HG03469 (cell line): ENCODE results near the gene BBS9.
"Not testable (repeated sequence)": the region's sequence is repeated elsewhere in the genome, so short reads cannot be mapped to it uniquely, and the experiment has no call there.

Experiments
- ATAC-seq: cut with Tn5 transposase; IDR thresholded peaks from one replicate; pipeline ENCODE4 v1.9.1; 2021; ENCODE audit warnings: mild to moderate bottlenecking, moderate library complexity, moderate number of reproducible peaks; ENCODE audit not compliant: unreplicated experiment

The BBS9 gene

DNA sequence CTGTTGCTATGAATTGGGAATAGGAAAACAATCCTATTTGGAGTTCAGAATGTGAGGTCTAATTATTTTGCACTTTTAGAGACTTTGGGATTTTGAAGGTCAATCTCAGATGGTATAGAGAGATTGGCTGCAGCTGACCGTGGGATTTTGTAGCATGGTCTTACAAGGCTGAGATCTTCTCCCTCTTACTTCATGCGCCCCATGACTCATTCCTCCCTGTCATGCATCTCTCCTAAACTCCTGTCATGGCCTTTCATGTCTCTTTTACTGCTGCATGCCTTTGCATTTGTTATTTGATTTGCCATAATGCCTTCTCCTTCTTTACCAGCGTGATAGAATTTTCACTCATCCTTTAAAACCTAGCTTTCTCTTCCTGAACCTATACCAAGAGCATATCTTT lies 133.1 kb downstream of the BBS9 start:
- no peak for ATAC-seq

DNA sequence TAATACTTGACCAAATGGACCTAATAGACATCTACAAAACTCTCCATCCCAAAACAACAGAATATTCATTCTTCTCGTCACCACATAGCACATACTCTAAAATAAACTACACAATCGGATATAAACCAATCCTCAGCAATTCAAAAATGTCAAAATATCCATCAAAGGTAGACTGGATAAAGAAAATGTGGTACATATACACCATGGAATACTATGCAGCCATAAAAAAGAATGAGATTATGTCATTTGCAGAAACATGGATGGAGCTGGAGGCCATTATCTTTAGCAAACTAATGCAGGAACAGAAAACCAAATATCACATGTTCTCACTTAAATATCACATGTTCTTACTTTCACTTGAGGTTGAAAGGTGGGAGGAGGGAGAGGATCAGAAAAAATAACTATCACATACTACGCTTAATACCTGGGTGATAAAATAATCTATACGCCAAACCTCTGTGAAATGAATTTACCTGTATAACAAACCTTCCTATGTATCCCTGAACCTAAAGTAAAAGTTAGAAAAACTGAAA lies 142.5 kb downstream of the BBS9 start:
- not testable (repeated sequence) for ATAC-seq

DNA sequence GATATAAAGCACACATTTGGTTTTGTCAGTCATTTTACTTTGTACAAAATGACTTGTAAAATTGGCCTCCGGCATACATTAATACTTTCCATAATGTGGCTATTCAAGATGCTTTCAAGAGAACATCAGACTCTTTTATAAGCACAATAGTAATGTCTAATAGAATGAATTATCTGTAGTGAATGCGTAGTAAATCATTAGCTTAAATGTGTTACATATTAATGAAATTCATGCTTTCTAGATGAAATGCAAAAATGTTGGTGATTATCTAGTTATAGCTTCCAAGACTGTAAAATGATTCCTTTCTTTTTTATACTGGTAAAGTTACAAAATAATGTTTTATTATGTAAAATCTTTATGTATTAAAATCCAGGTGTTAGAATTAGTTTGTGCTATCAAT lies 144.0 kb downstream of the BBS9 start:
- no peak for ATAC-seq

DNA sequence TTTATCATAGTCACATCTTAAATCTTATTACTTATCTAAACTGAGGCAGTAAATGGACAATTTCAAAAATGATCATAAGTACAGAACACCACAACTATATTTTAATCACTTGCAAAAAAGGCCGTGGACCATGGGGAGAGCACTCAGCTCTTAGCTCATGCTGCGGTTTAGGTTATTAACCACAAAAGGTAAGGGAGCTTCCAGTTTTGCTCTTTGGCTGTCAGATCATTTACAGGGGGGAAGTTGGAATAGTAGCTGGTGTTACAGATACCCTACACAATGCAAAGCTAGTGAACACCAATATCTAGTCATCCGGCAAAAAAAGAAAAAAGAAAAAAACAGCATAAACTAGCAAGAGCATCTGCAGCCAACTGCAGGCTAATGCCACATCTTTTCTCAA lies 147.0 kb downstream of the BBS9 start:
- ATAC-seq: no peak

DNA sequence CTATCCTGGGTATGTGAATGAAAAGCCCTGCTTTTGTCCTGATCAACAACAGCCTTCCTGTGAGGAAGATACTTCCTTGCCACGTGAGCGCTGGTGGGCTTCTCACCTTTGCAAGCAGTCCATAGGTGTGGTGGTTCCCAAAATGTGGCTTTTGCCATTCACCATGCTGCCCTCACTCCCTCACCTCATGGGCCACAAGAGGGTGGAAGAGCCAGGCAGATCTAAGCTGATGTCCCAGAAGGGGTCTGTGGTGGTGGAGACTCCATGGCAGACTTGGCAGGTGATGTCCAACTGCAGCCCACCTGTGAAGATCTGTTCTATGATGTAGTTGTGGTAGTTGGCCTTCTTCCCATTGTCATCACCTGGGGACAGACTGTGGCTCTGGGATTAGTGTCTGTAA lies 147.4 kb downstream of the BBS9 start:
- ATAC-seq: no peak

DNA sequence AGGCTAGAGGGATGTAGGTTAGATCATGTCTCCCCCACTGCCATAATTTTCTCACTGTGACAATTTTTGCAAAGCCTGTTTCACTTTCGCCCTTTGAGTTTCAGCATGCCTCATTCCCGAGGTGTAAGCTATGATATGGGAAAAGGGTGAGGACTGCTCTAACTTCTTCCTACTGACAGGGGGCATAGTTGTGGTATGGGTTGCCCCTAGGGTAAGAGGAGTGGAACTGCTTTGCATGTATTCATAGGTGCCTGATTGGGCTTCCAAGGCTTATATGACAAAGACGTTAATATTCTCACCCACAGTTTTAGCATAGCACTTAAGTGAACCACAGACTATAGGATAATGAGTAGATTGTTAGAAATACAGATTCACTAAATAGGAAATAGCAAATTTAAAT lies 148.7 kb downstream of the BBS9 start:
- ATAC-seq: no peak

DNA sequence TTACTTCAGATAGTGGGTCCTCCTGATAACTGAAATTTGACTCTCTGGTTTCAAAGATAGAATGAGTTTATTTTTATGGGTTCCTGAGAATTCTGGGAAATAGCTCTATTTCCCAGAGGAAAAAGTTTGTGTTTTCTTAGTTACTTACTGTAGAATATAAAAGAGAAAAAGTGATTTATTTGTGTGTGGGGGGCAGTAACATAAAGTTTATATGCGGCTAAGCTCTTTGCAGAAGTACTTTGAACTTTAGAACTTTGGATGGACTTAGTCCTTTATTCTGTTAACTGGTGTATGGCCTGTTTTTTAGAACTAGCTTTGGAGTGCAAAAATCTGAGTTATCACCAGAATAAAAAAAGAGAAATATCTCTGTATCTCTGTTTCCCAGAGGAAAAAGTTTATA lies 157.1 kb downstream of the BBS9 start:
- ATAC-seq: no peak

DNA sequence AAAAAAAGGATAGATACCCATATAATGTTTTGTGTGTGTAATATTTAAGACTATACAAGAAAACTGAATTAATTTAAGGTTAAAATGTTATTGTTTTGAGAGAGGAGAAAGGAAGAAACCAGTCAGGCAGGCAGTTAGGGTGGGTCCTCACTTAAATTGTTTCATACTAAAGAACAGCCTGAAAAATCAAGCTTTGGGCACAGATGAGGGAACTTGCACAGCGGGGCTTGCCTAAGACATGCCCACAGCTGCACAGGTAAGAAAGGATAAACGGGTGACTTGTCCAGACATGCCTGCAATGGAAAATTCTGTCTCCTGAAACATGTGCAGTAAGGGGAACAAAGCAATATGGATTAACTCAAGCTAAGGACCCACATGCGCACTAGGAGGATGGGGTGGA lies 158.4 kb downstream of the BBS9 start:
- no peak for ATAC-seq

DNA sequence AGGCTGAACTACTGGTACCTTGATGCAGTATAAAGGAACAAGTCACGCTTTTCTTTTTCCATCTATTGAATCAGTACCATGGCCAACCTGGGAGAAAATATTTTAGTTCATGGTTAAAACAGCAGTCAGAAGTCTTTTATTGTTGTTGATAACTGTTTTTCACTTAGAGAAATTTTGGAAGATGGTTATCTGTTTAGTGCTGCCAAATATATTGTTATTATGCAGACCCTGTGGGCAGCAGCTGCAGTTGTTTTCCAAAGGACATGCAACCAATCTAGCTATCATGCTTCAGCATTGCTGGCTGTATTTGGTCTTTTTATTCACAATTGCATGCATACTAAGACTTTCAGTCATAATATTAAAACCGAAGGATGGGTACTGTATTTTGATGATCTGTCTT lies 169.5 kb downstream of the BBS9 start:
- ATAC-seq: no peak

DNA sequence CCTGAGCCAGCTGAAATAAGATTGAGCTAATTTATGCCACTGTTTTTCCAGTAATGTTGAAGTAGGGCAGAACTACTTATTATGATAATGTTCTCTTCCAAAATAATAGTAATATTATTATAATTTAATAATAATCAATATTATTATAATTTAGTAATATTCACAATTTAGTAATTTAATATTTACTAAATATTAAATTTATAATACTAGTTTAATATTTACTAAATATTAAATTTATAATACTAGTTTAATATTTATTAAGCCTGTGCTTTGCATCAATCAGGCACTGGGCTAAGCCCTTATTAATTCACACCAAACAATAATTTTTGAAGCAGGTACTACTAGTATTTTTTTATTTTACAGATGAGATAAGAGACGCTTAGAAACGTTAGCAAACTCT lies 170.1 kb downstream of the BBS9 start:
- no peak for ATAC-seq

DNA sequence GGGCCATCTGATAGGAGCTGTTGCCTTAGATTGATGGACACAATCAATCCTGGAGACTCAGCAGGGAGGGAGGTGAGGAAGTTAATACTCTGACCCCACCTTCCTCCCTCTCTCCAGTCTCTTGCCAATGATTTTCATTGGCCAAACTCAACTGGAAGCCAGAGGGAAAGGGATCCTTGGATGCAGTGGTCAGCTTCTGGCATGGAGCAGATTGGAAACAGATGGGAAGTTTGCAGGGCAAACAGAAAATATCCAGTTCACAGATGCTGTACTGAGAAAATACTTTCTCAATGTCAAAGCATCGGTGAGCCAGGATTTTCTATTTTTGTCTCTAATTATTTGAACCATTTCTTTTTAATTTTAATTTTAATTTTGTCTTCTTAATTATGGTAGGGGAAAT lies 170.8 kb downstream of the BBS9 start:
- ATAC-seq: no peak

DNA sequence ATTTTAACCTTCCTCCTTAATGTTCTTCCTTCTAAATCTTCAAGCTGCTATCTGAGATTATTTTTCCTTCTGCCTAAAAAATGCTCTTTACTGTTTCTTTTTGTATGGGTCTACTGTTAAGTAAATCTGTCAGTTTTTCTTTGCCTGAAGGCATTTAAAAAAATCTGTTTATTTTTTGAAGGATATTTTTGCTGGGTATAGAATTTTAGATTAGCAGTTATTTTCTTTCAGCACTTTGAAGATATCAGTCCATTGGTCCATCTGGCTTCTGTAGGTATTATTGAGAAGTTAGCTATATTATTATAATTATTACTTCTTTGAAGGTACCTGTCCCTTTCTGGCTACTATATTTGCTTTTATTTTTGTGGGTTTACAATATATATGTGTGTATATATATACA lies 171.4 kb downstream of the BBS9 start:
- no peak for ATAC-seq

DNA sequence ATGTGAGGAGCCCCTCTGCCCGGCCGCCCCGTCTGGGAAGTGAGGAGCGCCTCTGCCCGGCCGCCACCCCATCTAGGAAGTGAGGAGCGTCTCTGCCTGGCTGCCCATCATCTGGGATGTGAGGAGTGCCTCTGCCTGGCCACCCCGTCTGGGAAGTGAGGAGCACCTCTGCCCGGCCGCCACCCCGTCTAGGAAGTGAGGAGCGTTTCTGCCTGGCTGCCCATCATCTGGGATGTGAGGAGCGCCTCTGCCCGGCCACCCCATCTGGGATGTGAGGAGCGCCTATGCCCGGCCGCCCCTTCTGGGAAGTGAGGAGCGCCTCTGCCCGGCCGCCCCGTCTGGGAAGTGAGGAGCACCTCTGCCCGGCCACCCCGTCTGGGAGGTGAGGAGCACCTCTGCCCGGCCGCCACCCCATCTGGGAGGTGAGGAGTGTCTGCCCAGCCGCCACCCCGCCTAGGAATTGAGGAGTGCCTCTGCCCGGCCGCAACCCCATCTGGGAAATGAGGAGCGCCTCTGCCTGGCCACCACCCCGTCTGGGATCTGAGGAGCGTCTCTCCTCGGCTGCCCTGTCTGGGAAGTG lies 174.7 kb downstream of the BBS9 start:
- ATAC-seq: not testable (repeated sequence)

DNA sequence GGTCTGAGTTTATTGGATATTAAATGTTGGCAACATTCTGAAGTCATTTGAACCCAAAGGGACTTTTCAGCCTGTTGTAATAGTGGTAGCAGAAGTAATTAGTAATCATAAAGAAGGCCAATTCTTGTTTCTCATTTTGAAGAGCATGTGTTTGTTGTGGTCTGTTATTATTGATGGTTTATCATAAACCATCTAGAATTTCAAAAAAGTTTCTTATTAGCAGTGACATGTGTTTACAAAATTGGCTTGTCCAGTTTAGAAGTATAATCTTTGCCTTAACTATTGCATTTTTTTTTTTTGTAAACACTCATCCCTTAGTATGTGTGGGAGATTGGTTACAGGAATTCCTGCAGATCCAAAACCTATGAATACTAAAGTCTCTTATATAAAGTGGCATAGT lies 177.8 kb downstream of the BBS9 start:
- no peak for ATAC-seq

DNA sequence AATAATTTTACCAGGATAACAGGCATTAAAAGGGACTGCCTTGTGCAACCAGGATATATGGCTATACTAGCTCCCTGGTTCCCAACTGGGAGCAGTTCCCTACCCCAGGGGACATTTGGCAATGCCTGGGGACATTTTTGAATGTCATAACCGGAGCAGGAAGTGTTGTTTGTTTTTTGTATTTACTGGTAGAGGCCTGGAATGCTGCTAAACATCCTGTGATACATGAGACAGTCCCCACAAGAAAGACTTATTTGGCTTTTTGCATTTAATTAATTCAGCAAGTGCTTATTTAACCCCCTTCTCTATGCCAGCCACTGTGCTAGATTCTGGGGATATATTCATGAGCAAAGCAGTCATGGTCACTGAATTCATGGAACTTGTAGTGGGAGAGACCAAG lies 181.2 kb downstream of the BBS9 start:
- ATAC-seq: no peak

DNA sequence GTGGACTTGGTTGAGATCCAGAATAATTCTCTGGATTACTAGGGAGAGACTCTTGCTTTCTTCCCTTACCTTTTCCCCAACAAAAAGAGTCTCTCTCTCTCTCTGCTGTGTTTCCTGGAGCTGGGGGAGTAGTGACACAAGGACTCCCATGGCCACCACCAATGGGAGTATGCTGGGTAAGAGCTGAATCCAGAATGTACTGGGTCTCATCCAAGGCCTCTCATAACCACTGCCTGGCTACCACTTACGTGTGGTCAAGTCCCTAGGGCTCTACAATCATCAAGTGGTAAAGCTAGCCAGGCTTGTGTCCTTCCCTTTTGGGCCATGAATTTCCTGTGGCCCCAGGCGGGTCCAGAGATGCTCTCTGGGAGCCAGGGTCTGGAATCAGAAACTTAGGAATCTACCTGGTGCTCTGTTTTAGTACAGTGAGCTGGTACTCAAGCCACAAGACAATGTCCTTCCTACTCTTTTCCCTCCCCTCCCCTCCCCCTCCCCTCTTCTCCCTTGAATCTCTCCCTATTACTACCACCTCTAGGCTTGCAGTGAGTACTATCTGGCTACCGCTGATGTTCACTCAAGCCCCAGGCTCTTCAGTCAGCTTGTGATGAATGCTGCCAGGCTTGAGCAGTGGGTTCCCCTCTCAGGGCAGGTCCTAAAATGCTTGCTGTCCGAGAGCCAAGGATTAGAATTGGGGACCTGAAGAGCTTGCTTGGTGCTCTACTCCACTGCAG lies 196.6 kb downstream of the BBS9 start:
- ATAC-seq: no peak

DNA sequence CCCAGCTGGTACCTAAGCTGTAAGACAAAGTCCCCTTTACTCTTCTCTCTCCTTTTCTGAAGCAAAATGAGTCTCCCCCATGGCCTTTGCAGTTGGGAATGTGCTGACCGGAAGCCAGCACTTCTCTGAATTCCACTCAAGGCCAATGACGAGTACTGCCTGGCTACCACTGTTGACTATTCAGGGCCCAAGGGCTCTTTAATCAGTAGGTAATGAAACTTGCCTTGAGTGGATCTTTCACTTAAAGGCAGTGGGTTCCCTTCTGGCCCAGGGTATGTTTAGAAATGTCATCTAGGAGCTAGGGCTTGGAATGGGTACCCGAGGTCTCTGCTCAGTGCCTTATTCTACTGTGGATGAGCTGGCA lies 197.1 kb downstream of the BBS9 start:
- ATAC-seq: no peak

DNA sequence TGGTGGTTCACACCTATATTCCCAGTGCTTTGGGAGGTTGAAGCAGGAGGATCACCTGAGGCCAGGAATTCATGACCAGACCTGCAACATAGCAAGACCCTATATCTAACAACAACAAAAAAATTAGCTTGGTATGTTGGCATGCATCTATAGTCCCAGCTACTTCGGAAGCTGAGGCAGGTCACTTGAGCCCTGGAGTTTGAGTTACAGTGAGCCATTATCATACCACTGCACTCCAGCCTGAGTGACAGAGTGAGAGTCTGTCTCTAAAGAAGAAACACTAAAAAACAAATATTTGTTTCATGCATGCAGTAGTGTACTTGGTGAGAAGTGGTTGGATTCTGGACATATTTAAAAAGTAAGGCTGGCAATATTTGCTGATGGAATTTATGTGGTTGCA lies 198.1 kb downstream of the BBS9 start:
- no peak for ATAC-seq

DNA sequence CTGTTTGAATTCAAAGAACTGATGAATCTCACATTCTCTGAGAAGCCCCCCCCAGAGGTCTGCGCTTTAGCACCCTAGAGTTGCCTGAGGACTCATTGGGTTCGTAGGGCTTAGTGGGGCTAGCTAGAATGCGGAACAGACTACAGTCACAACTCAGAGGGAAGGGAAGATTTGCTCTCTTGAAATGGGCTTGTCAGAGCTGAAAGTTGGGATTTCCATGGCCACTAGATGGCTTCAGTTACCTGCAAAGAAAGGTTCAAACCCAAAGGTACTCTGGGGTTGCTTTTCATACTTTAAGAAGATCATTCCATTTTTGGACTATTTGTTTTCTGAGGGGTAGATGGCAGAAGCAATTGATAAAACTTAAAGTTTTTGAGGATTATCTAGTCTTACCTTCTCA lies 205.0 kb downstream of the BBS9 start:
- ATAC-seq: no peak

DNA sequence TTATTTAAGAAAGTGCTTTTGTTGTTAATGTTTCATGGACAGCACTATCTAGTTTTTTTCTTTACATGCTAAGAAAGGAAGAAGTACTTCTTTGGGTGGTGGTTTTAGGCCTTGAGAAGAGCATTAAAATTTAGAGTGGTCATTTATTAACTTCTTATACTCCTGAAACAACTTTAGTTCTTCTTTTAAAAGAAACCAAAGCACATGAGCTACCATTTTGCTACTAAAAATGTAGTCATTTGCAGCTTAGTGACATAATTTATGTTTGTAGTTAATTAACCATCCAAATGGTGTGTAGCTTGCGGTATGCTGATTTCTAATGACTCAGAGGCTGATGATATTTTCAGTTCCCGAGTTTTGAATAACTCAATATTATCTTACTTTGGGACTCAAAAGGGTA lies 207.5 kb downstream of the BBS9 start:
- no peak for ATAC-seq

DNA sequence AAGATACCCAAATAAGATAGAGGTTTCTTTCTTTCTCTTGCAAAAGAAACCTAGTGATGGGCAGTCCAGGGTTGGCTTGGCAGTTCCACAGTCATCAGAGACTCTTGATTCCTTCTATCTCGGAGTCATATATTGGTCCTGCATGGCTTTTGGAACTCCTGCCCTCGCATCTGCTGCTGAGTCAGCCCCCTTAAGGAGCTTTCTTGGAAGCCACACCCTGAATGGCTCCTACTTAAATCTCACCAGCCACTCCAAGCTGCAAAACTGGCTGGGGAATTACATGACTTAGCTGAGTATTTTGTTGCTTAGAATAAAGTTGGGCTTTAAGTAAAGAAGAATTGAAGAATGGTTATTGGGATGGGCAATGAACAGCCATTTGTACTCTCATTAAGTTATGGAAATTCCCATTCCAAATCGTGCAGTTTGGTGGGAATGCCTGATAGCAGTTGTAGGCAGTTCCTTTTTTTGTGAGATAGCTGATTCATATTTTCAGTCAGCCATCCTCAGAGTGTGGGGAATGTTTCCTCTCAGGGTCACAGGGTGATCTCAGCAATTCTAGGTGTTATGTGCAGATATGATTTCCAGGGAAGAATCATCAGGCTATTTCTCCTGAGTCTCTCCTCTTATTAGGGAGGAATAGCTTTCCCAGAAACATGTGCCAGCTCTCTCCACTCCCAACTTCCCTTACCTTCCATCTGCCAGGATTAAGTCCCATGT lies 209.9 kb downstream of the BBS9 start:
- ATAC-seq: no peak

DNA sequence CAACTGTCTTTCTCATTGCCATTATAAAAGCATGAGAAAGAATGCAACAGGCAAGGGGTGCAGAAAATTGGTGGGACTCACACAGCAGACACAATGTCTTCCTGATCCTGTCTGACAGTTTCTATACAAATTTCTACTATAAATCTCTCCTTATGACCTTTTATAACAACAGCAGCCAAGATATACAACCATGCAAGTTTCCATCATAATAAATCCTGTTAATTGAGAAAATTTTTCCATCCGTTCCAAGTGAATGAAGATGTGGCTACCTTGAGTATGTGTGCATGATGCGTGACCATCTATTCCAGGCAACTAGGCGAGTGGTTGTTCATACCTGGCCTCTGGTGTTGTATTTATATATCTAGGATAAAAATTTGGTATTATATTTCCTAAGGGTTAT lies 216.7 kb downstream of the BBS9 start:
- no peak for ATAC-seq
